ENCODE results near the gene CRACR2B.

The CRACR2B gene

DNA sequence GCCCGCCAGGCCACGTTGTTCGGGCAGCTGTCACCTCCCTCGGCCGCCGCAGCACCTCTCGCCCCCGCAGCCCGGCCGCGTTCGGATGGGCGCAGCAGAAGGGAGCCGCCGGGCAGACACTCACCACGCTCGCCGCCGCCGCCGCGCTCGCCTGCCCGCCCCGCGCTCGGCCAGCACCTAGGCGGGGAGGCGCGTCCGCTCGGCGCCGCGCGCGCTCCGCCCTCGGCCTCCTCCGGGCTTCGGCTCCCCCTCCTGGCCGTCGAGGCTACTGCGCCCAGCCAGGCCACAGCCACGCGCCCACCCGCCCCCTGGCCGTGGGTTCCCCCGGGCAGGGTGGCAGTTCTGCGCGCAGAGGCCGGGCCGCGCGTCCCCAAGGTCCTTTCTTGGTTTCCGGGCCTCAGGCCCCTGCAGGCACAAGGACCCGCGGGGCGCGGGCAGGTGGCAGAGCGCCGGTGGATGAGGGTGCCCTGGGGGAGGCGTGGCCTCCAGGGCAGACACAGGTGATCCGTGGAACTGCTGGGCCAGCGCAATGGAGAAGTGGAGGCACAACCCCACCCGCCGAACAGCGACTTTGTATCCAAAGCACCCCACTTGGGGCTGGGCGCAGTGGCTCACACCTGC, 29.5 kb upstream of the CRACR2B start, which contains the start of gene SLC25A22:
Gene SLC25A22, minus strand, starts transcription at position 189 of the 621 bp plus-strand sequence. CDS start 3,275 bp downstream, outside the sequence.
- DNase-seq (ENCODE audit: insufficient read length, low spot score) (no peak), FAIRE-seq (no peak)
- peak; percentile 62; the same call in 1 of the 2 replicates for TF ChIP-seq POLR2A (IDR thresholded peaks at IDR 0.05; ENCODE audit: low read depth, low read length)

DNA sequence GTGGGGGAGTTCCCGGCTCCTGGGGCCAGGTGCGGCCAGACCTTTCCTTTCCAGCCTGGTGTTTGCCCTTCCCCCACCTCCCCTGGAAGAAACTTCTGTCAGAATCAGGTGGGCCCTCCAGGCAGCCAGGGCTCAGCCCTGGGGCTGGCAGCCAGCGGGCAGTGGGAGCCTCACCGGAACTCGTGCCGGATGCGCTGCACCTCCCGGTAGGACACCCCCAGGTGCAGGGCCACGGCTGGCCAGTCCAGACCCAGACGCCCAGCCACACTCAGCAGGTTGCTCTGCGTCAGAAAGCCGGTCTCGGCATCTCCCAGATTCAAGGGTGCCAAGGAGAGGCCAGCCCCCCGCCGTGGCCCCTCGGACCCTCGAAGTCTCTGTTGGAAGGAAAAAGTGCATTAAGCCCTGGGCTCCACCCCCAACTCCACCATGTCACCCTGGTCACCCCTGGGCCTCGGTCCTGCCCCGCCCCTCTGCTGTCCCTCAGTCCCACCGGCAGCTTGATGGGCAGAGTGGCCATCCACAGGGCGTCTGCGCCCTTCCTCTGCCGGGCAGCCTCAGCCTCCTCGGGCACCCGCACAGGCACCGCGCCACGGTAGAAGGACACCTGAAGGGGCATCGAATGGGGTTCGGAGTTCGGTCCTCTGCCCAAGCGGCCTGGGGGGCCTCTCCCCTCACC, 27.9 kb upstream of the CRACR2B start:
- FAIRE-seq (no peak), DNase-seq (ENCODE audit: insufficient read length, low spot score) (no peak)
- TF ChIP-seq POLR2A (IDR thresholded peaks at IDR 0.05; ENCODE audit: low read depth, low read length) = no peak

DNA sequence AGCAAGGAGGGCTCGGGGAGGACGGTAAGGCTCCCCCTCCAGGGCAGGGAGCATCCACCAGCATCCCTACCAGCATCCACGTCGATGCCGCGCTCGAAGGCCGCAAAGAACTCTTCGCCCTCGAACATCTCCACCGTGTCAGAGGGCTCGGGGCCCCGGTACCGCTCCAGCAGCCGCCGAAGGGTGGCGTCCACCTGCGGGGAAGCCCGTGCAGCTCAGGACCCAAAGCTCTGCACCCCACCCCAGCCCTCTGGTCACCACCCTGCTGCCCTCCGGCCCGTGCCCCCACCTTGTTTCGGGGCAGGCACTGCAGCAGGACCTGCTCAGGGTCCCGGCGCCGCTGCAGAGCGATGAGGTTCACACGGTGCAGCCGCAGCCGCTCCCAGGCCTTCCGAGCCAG, 27.2 kb upstream of the CRACR2B start:
- DNase-seq (ENCODE audit: insufficient read length, low spot score) (no peak), FAIRE-seq (no peak)
- no peak for TF ChIP-seq POLR2A (IDR thresholded peaks at IDR 0.05; ENCODE audit: low read depth, low read length)

DNA sequence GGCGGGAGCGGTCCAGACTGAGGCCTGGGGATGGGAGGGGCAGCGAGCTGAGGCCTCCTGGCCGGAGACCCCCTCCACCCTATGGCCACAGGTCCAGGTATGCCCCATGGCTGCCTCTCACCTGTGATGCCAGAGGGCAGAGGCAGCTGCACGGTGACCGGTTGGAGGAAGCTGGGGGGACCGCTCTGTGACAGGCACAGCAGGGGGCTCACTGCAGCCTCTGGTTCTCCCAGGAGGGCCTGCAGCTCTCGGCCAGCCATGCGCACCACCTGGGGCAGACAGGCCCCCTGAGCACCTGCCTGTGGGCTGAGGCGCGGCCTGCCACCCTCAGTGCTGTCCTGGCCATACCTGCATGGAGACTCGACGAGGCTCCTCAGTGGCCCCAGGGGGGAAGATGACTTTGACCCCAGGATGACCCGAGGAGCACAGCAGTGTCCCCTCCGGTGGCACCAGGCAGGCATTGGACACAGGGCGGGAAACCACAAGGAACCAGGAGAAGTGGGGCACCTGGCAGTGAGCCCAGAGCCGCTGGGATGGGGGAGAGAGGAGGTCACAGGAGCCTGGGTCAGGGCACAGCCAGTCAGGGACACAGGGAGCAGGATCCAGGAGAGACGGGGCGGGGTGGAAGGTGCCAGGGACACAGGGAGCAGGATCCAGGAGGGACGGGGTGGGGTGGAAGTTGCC, 26.5 kb upstream of the CRACR2B start:
- DNase-seq (ENCODE audit: insufficient read length, low spot score) (no peak), FAIRE-seq (no peak)
- no peak for TF ChIP-seq POLR2A (IDR thresholded peaks at IDR 0.05; ENCODE audit: low read depth, low read length)

- DNase-seq (ENCODE audit: insufficient read length, low spot score) (no peak), FAIRE-seq (no peak)
These were observed 25.6 kb upstream of the CRACR2B start for GRCh38 chr11:802018-802617.

DNA sequence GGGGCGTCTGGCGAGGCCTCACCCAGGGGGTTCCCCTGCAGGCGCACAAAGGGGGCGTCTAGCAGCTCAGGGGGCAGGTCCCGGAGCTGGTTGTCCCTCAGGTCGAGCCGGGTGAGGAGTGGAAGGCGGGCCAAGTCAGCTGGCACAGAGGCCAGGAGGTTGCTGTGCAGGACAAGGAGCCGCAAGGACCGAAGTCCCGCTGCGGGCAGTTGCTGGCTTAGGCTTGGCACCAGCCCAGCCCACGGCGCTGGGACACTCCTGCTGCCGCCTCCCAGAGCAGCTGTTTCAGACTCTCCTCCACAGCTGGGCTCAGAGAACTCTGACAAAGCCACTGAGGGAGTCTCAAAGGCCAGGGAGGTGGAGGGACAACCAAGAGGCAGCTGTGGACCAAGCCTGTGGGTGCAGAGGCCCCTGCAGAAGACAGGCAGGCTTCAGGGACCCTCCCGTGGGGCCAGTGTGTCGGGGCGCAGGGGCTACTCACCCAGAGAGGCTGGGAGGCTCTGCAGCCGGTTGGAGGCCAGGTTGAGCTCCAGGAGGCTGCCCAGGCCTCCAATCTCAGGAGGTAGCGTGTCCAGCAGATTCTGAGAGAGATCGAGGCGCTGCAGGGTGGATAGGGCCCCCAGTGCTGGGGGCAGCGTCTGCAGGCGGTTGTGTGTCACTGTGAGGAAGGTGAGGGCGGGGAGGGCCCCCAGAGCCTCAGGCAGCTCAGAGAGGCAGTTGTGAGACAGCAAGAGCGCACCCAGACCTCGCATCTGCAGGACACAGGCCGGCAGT, 24.8 kb upstream of the CRACR2B start:
- FAIRE-seq = no peak
- DNase-seq (ENCODE audit: insufficient read length, low spot score) = no peak
- TF ChIP-seq POLR2A (IDR thresholded peaks at IDR 0.05; ENCODE audit: low read depth, low read length) = no peak

More at GRCh38 chr11:802018-802617, 25.6 kb upstream of the CRACR2B start:
- 0 out of 2 replicates have a peak, but pooled peaks have one; percentile 9 for TF ChIP-seq POLR2A (IDR thresholded peaks at IDR 0.05; ENCODE audit: low read depth, low read length)

DNA sequence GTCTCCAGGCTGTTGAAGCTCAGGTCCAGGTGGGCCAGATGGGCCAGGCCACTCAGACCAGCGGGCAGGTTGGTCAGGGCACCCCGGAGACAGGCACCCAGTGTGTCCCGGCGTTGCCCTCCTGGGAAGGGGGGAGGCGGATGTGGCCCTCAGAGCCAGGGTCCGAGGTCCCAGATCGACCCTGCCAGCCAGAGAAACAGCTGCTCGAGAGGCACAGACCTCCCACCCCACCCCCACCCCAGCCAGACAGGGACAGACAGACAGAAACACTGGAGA, 24.3 kb upstream of the CRACR2B start:
- FAIRE-seq = no peak
- no peak for TF ChIP-seq POLR2A (IDR thresholded peaks at IDR 0.05; ENCODE audit: low read depth, low read length)
- no peak for DNase-seq (ENCODE audit: insufficient read length, low spot score)

- FAIRE-seq (no peak), DNase-seq (ENCODE audit: insufficient read length, low spot score) (no peak)
- TF ChIP-seq POLR2A (IDR thresholded peaks at IDR 0.05; ENCODE audit: low read depth, low read length) = no peak
These were observed 23.7 kb upstream of the CRACR2B start for GRCh38 chr11:803770-804598.

GRCh38 chr11:804599-804964, 23.1 kb upstream of the CRACR2B start:
- FAIRE-seq = no peak
- TF ChIP-seq POLR2A (IDR thresholded peaks at IDR 0.05; ENCODE audit: low read depth, low read length) = no peak
- DNase-seq (ENCODE audit: insufficient read length, low spot score) = no peak

GRCh38 chr11:808427-809286, 19.1 kb upstream of the CRACR2B start:
- DNase-seq (ENCODE audit: insufficient read length, low spot score) = peak; percentile 90
- TF ChIP-seq POLR2A (IDR thresholded peaks at IDR 0.05; ENCODE audit: low read depth, low read length) = no peak
- no peak for FAIRE-seq

GRCh38 chr11:809287-810039, 18.3 kb upstream of the CRACR2B start, which contains the start of gene RPLP2:
Gene RPLP2, plus strand, starts transcription at chr11:809967. Its CDS starts 268 bp downstream, at chr11:810235.
- FAIRE-seq (no peak), DNase-seq (ENCODE audit: insufficient read length, low spot score) (peak; percentile 92)
- TF ChIP-seq POLR2A (IDR thresholded peaks at IDR 0.05; ENCODE audit: low read depth, low read length) = peak; percentile 85

Data from H54 (cell line).